IPS-NIHi7 (cell line): Measurements from ENCODE around the gene PTPRM.

Source experiments
- DNase-seq: peaks from one replicate; pipeline ENCODE4 v3.0.0; 2012; ENCODE audit warnings: mixed read lengths; ENCODE audit errors: extremely low spot score

PTPRM gene

GRCh38 chr18:8003878-8004675 lies 437.0 kb downstream of the PTPRM start:
- no peak for DNase-seq

- no peak for DNase-seq
Observed at GRCh38 chr18:8004792-8005191, 437.7 kb downstream of the PTPRM start.

GRCh38 chr18:8005870-8006569 lies 438.9 kb downstream of the PTPRM start:
- no peak for DNase-seq

- no peak for DNase-seq
Observed at GRCh38 chr18:8006979-8007378, 439.9 kb downstream of the PTPRM start.

- DNase-seq: no peak
Observed at GRCh38 chr18:8008033-8008432, 440.9 kb downstream of the PTPRM start.

- DNase-seq: no peak
Observed at GRCh38 chr18:8011361-8011760, 444.2 kb downstream of the PTPRM start.

GRCh38 chr18:8011906-8012305 lies 444.8 kb downstream of the PTPRM start:
- DNase-seq: no peak

GRCh38 chr18:8018701-8019331 lies 451.7 kb downstream of the PTPRM start:
- no peak for DNase-seq

- no peak for DNase-seq
Observed at GRCh38 chr18:8019600-8019999, 452.5 kb downstream of the PTPRM start.

GRCh38 chr18:8020132-8020846 lies 453.2 kb downstream of the PTPRM start:
- DNase-seq: no peak

- DNase-seq: no peak
Observed at GRCh38 chr18:8029061-8029460, 461.9 kb downstream of the PTPRM start.

GRCh38 chr18:8029731-8030130 lies 462.6 kb downstream of the PTPRM start:
- no peak for DNase-seq

GRCh38 chr18:8030201-8030600 lies 463.1 kb downstream of the PTPRM start:
- no peak for DNase-seq

GRCh38 chr18:8031496-8031895 lies 464.4 kb downstream of the PTPRM start:
- no peak for DNase-seq

- no peak for DNase-seq
Observed at GRCh38 chr18:8034674-8035073, 467.6 kb downstream of the PTPRM start.

- no peak for DNase-seq
Observed at GRCh38 chr18:8036551-8036950, 469.4 kb downstream of the PTPRM start.

GRCh38 chr18:8037296-8037695 lies 470.2 kb downstream of the PTPRM start:
- DNase-seq: no peak

- no peak for DNase-seq
Observed at GRCh38 chr18:8040021-8040420, 472.9 kb downstream of the PTPRM start.

- no peak for DNase-seq
Observed at GRCh38 chr18:8041526-8042111, 474.5 kb downstream of the PTPRM start.

GRCh38 chr18:8044004-8044403 lies 476.9 kb downstream of the PTPRM start:
- no peak for DNase-seq

- no peak for DNase-seq
Observed at GRCh38 chr18:8045160-8045883, 478.2 kb downstream of the PTPRM start.
